ENCODE results near the gene AFAP1. TPM values are rescaled to one million over a fixed set of nuclear protein-coding genes. Genes with fewer than 3 reads are reported as not detected.
"Not testable (repeated sequence)": the region's sequence is repeated elsewhere in the genome, so short reads cannot be mapped to it uniquely, and the experiment has no call there.

Gene AFAP1
- polyA plus RNA-seq, 4 donors: 20.0 to 45.8 (median 26.3) TPM

- no peak for DNase-seq (ENCODE audit: low read depth in 4 of 4, low spot score in 3 of 4)
Observed at GRCh38 chr4:7950301-7951092, 10.8 kb upstream of the AFAP1 start.

GRCh38 chr4:7949759-7950158, 10.1 kb upstream of the AFAP1 start:
- DNase-seq (ENCODE audit: low read depth in 4 of 4, low spot score in 3 of 4): no peak

- no peak for DNase-seq (ENCODE audit: low read depth in 4 of 4, low spot score in 3 of 4)
Observed at GRCh38 chr4:7947927-7948326, 8.3 kb upstream of the AFAP1 start.

GRCh38 chr4:7945709-7946380, 6.2 kb upstream of the AFAP1 start:
- DNase-seq (ENCODE audit: low read depth in 4 of 4, low spot score in 3 of 4): no peak

- DNase-seq (ENCODE audit: low read depth in 4 of 4, low spot score in 3 of 4): no peak
Observed at GRCh38 chr4:7944599-7945220, 5.0 kb upstream of the AFAP1 start.

GRCh38 chr4:7943688-7944087, 4.0 kb upstream of the AFAP1 start:
- not testable (repeated sequence) for DNase-seq (ENCODE audit: low read depth in 4 of 4, low spot score in 3 of 4)

GRCh38 chr4:7943211-7943610, 3.5 kb upstream of the AFAP1 start:
- DNase-seq (ENCODE audit: low read depth in 4 of 4, low spot score in 3 of 4): no peak

- DNase-seq (ENCODE audit: low read depth in 4 of 4, low spot score in 3 of 4): no peak
Observed at GRCh38 chr4:7941965-7942496, 2.4 kb upstream of the AFAP1 start.

- DNase-seq (ENCODE audit: low read depth in 4 of 4, low spot score in 3 of 4): no peak
Observed at GRCh38 chr4:7941111-7941964, 1.7 kb upstream of the AFAP1 start.

- DNase-seq (ENCODE audit: low read depth in 4 of 4, low spot score in 3 of 4): no peak
Observed at GRCh38 chr4:7938609-7939376, 868 bp downstream of the AFAP1 start.

- no peak for DNase-seq (ENCODE audit: low read depth in 4 of 4, low spot score in 3 of 4)
Observed at GRCh38 chr4:7938266-7938608, 1.4 kb downstream of the AFAP1 start.

GRCh38 chr4:7937006-7937405, 2.7 kb downstream of the AFAP1 start:
- DNase-seq (ENCODE audit: low read depth in 4 of 4, low spot score in 3 of 4): no peak

- no peak for DNase-seq (ENCODE audit: low read depth in 4 of 4, low spot score in 3 of 4)
Observed at GRCh38 chr4:7933651-7934510, 5.8 kb downstream of the AFAP1 start.

- no peak for DNase-seq (ENCODE audit: low read depth in 4 of 4, low spot score in 3 of 4)
Observed at GRCh38 chr4:7932287-7932686, 7.4 kb downstream of the AFAP1 start.

- no peak for DNase-seq (ENCODE audit: low read depth in 4 of 4, low spot score in 3 of 4)
Observed at GRCh38 chr4:7929118-7929951, 10.3 kb downstream of the AFAP1 start.

- no peak for DNase-seq (ENCODE audit: low read depth in 4 of 4, low spot score in 3 of 4)
Observed at GRCh38 chr4:7928711-7929110, 10.9 kb downstream of the AFAP1 start.

GRCh38 chr4:7926822-7927221, 12.8 kb downstream of the AFAP1 start:
- DNase-seq (ENCODE audit: low read depth in 4 of 4, low spot score in 3 of 4): no peak

- DNase-seq (ENCODE audit: low read depth in 4 of 4, low spot score in 3 of 4): no peak
Observed at GRCh38 chr4:7924570-7924969, 15.1 kb downstream of the AFAP1 start.
